GM23338 (cell line): ENCODE results near the gene RARRES2. TPM values are rescaled to one million over a fixed set of nuclear protein-coding genes. Genes with fewer than 3 reads are reported as not detected.

Experiments
- ATAC-seq: fragments of 200-7000 bp; cut with Tn5 transposase; 3 replicates; pipeline ENCODE4 v1.9.1; 2020
- DNase-seq: peaks from one replicate; pipeline ENCODE4 v3.0.0-alpha.2; 2015; ENCODE audit warnings: low spot score
- H2AFZ ChIP-seq: fragments of 200-600 bp; sonication (generic); 2 replicates; pipeline ENCODE4 v1.8.0; 2016; ENCODE audit warnings: antibody characterized with exemption, mild to moderate bottlenecking, moderate library complexity
- H3F3A ChIP-seq: fragments of 200-600 bp; sonication (generic); replicated peaks from 2 replicates; pipeline ENCODE4 v1.8.0; 2017; ENCODE audit warnings: antibody characterized with exemption, mixed run types, low read depth
- H3K27ac ChIP-seq: fragments of 200-600 bp; sonication (generic); 2 replicates; pipeline ENCODE4 v1.6.1; 2016; ENCODE audit warnings: low read depth
- H3K27me3 ChIP-seq: fragments of 200-600 bp; sonication (generic); 2 replicates; pipeline ENCODE4 v1.8.0; 2016; ENCODE audit warnings: mild to moderate bottlenecking, mixed run types, moderate library complexity; ENCODE audit not compliant: insufficient read depth
- H3K36me3 ChIP-seq: fragments of 200-600 bp; sonication (generic); 2 replicates; pipeline ENCODE4 v1.8.0; 2016; ENCODE audit warnings: mild to moderate bottlenecking; ENCODE audit not compliant: insufficient read depth
- H3K4me1 ChIP-seq: fragments of 200-600 bp; sonication (generic); 2 replicates; pipeline ENCODE4 v1.8.0; 2016; ENCODE audit warnings: mild to moderate bottlenecking, moderate library complexity; ENCODE audit not compliant: insufficient read depth
- H3K4me2 ChIP-seq: fragments of 200-600 bp; sonication (generic); 2 replicates; pipeline ENCODE4 v1.7.1; 2017; ENCODE audit warnings: mixed run types
- H3K4me3 ChIP-seq: fragments of 200-600 bp; sonication (generic); 2 replicates; pipeline ENCODE4 v1.6.1; 2016; ENCODE audit warnings: mixed run types
- H3K79me2 ChIP-seq: fragments of 200-600 bp; sonication (generic); replicated peaks from 2 replicates; pipeline ENCODE4 v1.8.0; 2017; ENCODE audit warnings: mild to moderate bottlenecking; ENCODE audit not compliant: insufficient read depth
- H3K9me2 ChIP-seq: fragments of 200-600 bp; sonication (generic); 2 replicates; pipeline ENCODE4 v1.8.0; 2017; ENCODE audit not compliant: insufficient read depth
- H4K20me1 ChIP-seq: fragments of 200-600 bp; sonication (generic); replicated peaks from 2 replicates; pipeline ENCODE4 v1.8.0; 2017; ENCODE audit warnings: mild to moderate bottlenecking; ENCODE audit not compliant: insufficient read depth
- H3K27ac Mint-ChIP-seq: 2 replicates; pipeline ENCODE4 v1.8.0; 2020; ENCODE audit warnings: inconsistent platforms, mild to moderate bottlenecking, moderate library complexity, mixed read lengths
- H3K27me3 Mint-ChIP-seq: 3 replicates; pipeline ENCODE4 v1.8.0; 2022; ENCODE audit warnings: low read depth, mild to moderate bottlenecking, moderate library complexity, mixed read lengths, inconsistent platforms; ENCODE audit not compliant: insufficient read depth, poor library complexity
- H3K36me3 Mint-ChIP-seq: 3 replicates; pipeline ENCODE4 v1.8.0; 2021; ENCODE audit warnings: low read depth, mild to moderate bottlenecking, inconsistent platforms, moderate library complexity, mixed read lengths
- H3K4me1 Mint-ChIP-seq: 3 replicates; pipeline ENCODE4 v1.8.0; 2020; ENCODE audit warnings: mild to moderate bottlenecking, inconsistent platforms, mixed read lengths
- H3K4me3 Mint-ChIP-seq: 3 replicates; pipeline ENCODE4 v1.8.0; 2021; ENCODE audit warnings: moderate library complexity, mild to moderate bottlenecking, inconsistent platforms, mixed read lengths
- H3K9me3 Mint-ChIP-seq: 3 replicates; pipeline ENCODE4 v1.8.0; 2020; ENCODE audit warnings: moderate library complexity, mild to moderate bottlenecking, inconsistent platforms, mixed read lengths
- CREB1 ChIP-seq: fragments of 250-450 bp; sonication (Bioruptor Pico); IDR thresholded peaks from 2 replicates; pipeline ENCODE4 v1.5.0; 2020; ENCODE audit warnings: low read depth, mild to moderate bottlenecking, moderate library complexity
- ETS1 ChIP-seq: IDR thresholded peaks from 2 replicates; pipeline ENCODE4 v1.6.1; 2016; ENCODE audit warnings: antibody characterized with exemption
- EZH2 ChIP-seq: fragments of 200-600 bp; sonication (generic); IDR thresholded peaks from one replicate; pipeline ENCODE4 v1.8.0; 2017; ENCODE audit warnings: antibody characterized with exemption, mild to moderate bottlenecking, low read depth; ENCODE audit not compliant: unreplicated experiment
- EZH2phosphoT487 ChIP-seq: fragments of 200-600 bp; sonication (generic); IDR thresholded peaks from one replicate; pipeline ENCODE4 v1.8.1; 2018; ENCODE audit warnings: antibody characterized with exemption; ENCODE audit not compliant: unreplicated experiment
- JUNB ChIP-seq: IDR thresholded peaks from one replicate; pipeline ENCODE4 v1.6.1; 2016; ENCODE audit warnings: antibody characterized with exemption; ENCODE audit not compliant: unreplicated experiment
- NANOG ChIP-seq: IDR thresholded peaks from 2 replicates; pipeline ENCODE4 v1.6.1; 2016; ENCODE audit warnings: antibody characterized with exemption, borderline replicate concordance
- POLR2AphosphoS5 ChIP-seq: IDR thresholded peaks from 2 replicates; pipeline ENCODE4 v1.6.1; 2016; ENCODE audit warnings: antibody characterized with exemption, low read depth
- REST ChIP-seq: IDR thresholded peaks from one replicate; pipeline ENCODE4 v1.6.1; 2018; ENCODE audit warnings: antibody characterized with exemption; ENCODE audit not compliant: unreplicated experiment
- STAT1 ChIP-seq: IDR thresholded peaks from one replicate; pipeline ENCODE4 v1.6.1; 2016; ENCODE audit warnings: antibody characterized with exemption; ENCODE audit not compliant: unreplicated experiment
- ZNF114 ChIP-seq: fragments of 250-450 bp; sonication (Bioruptor Pico); IDR thresholded peaks from 2 replicates; pipeline ENCODE4 v1.5.0; 2020; ENCODE audit warnings: mild to moderate bottlenecking, moderate library complexity
- ZNF331 ChIP-seq: fragments of 250-450 bp; sonication (Bioruptor Pico); IDR thresholded peaks from 2 replicates; pipeline ENCODE4 v1.5.0; 2020; ENCODE audit warnings: low read depth, mild to moderate bottlenecking, moderate library complexity
- ZNF462 ChIP-seq: fragments of 250-450 bp; sonication (Bioruptor Pico); IDR thresholded peaks from 2 replicates; pipeline ENCODE4 v1.5.0; 2020; ENCODE audit warnings: mild to moderate bottlenecking, moderate library complexity
- polyA plus RNA-seq: library from polyadenylated mRNA; unstranded; fragments of >200 nt; fragmentation: Nextera tagmentation; extraction: Ambion mirVana; gene quantifications from 2 replicates; pipeline ENCODE4 v1.2.1, GENCODE V29; 2016
- total RNA-seq: library from RNA; depleted of rRNA; stranded (reverse); fragments of >200 nt; shearing (Covaris generic); gene quantifications from 2 replicates; pipeline ENCODE4 v1.2.3, GENCODE V29; 2014

RARRES2 gene
- total and polyA plus RNA-seq, 2 experiments from 2014 or later = 169 to 314 TPM

GRCh38 chr7:150383710-150384397 lies 42.4 kb upstream of the RARRES2 start (continued):
- TF ChIP-seq ZNF462 = no peak
- no peak for TF ChIP-seq EZH2
- no peak for TF ChIP-seq JUNB
- TF ChIP-seq CREB1 (CRISPR knock-in tag) = no peak
- TF ChIP-seq NANOG = no peak; the same call in 1 of the 2 replicates
- TF ChIP-seq EZH2phosphoT487 = no peak
- no peak for TF ChIP-seq ZNF114 (CRISPR knock-in tag)
- TF ChIP-seq POLR2AphosphoS5 = peak; percentile 91

GRCh38 chr7:150382844-150383225 lies 41.4 kb upstream of the RARRES2 start:
- no peak for TF ChIP-seq ETS1
- TF ChIP-seq CREB1 (CRISPR knock-in tag) = no peak
- no peak for TF ChIP-seq STAT1
- no peak for TF ChIP-seq ZNF114 (CRISPR knock-in tag)
- no peak for TF ChIP-seq REST
- TF ChIP-seq ZNF331 (CRISPR knock-in tag) = no peak
- TF ChIP-seq EZH2 = no peak
- TF ChIP-seq POLR2AphosphoS5 = no peak
- H3K27me3 ChIP-seq = no peaks in the 10 kb centered on the region
- H3K36me3 Mint-ChIP-seq = peaks cover 28% of the 10 kb centered on the region
- H3K9me3 Mint-ChIP-seq = no peaks in the 10 kb centered on the region
- H3K79me2 ChIP-seq = peaks cover 63% of the 10 kb centered on the region
- peak overlapping the region; percentile 94 for H3K27ac Mint-ChIP-seq
- peaks cover 73% of the 10 kb centered on the region for H3K4me1 Mint-ChIP-seq
- peaks cover 70% of the 10 kb centered on the region for H3K4me1 ChIP-seq
- ATAC-seq = no peak
- no peaks in the 10 kb centered on the region for H3K9me2 ChIP-seq
- H3K27me3 Mint-ChIP-seq = peaks cover 25% of the 10 kb centered on the region
- DNase-seq = no peak
- peak overlapping the region; percentile 77 for H3K4me2 ChIP-seq
- no peaks in the 10 kb centered on the region for H3K36me3 ChIP-seq
- peaks cover 35% of the 10 kb centered on the region for H3F3A ChIP-seq
- peak overlapping the region; percentile 37; the same call in 1 of the 3 replicates for H3K4me3 Mint-ChIP-seq
- no peak overlapping the region for H2AFZ ChIP-seq
- H3K4me3 ChIP-seq = peak overlapping the region; percentile 32; the same call in 1 of the 2 replicates
- H4K20me1 ChIP-seq = no peaks in the 10 kb centered on the region; the same call in none of the 2 replicates
- peak overlapping the region; percentile 93 for H3K27ac ChIP-seq
